ENCODE results near the gene SAMD14.

GRCh38 chr17:50093807-50094206 is 36.2 kb downstream of the SAMD14 start:
- no peak for TF ChIP-seq CTCF (IDR thresholded peaks at IDR 0.05)
- no peak for TF ChIP-seq POLR2A (IDR thresholded peaks at IDR 0.05)

All from lower leg skin (tissue), 3 donors.